Thyroid gland (tissue), 4 donors: ENCODE measurements around the gene CACNB1. TPM values are rescaled to one million over a fixed set of nuclear protein-coding genes. Genes with fewer than 3 reads are reported as not detected.

ENCODE experiments used
- DNase-seq, 2 donors: peaks; one replicate each; pipeline ENCODE4 v3.0.0-alpha.2; 2019
- H3K27ac ChIP-seq, 3 donors: fragments of 200-600 bp; sonication (generic); 1 replicate in 2 of 3; 2 replicates in 1 of 3; pipeline ENCODE4 v1.5.1; 2016 to 2019; ENCODE audit warnings: mild to moderate bottlenecking in 1 of 3, moderate library complexity in 1 of 3
- H3K27me3 ChIP-seq: fragments of 200-600 bp; sonication (generic); one replicate; pipeline ENCODE4 v1.5.1; 2019
- H3K36me3 ChIP-seq, 2 donors: fragments of 200-600 bp; sonication (generic); one replicate each; pipeline ENCODE4 v1.5.1; 2016 to 2019
- H3K4me1 ChIP-seq, 2 donors: fragments of 200-600 bp; sonication (generic); one replicate each; pipeline ENCODE4 v1.5.1; 2017 to 2019
- H3K4me3 ChIP-seq, 3 donors: fragments of 200-600 bp; sonication (generic); replicated peaks in 1 of 3; 1 replicate in 2 of 3; 2 replicates in 1 of 3; pipeline ENCODE4 v1.5.1; 2016; ENCODE audit warnings: mild to moderate bottlenecking in 1 of 3
- H3K9me3 ChIP-seq: fragments of 200-600 bp; sonication (generic); one replicate; pipeline ENCODE4 v1.5.1; 2017
- POLR2A ChIP-seq, 2 donors: fragments of 450-650 bp; IDR thresholded peaks; one replicate each; pipeline ENCODE4 v1.6.1; 2017; ENCODE audit warnings: antibody characterized with exemption in 2 of 2, mild to moderate bottlenecking in 2 of 2, moderate library complexity in 1 of 2
- WGBS, 2 donors: methylation state at CpG; one replicate each; pipeline ENCODE4 v1.1.5; 2017; 5-methylcytosine and 5-hydroxymethylcytosine counted together
- intact Hi-C: fragments of 100-400 bp; cut with DNase I; formaldehyde crosslinking; loops from one replicate; pipeline ENCODE4 v1.15.1; 2023
- total RNA-seq, 4 donors: library from RNA; depleted of rRNA; stranded (reverse); fragments of >200 nt; gene quantifications; one replicate each; pipeline ENCODE4 v1.2.3, GENCODE V29; 2016
- TF ChIP-seq, protein P1 (sequence below), 6 experiments: fragments of 200-600 bp in 3 of 6; fragments of 450-650 bp in 3 of 6; sonication (generic) in 3 of 6; IDR thresholded peaks; one replicate each; pipeline ENCODE4 v1.5.1; 2016 to 2019; ENCODE audit warnings: antibody characterized with exemption in 6 of 6, mild to moderate bottlenecking in 2 of 6, inconsistent platforms in 1 of 6, moderate library complexity in 1 of 6

Gene CACNB1
- total RNA-seq, 4 donors from 2014 or later: 5.8 to 10.1 (median 7.8) TPM

- Histone ChIP-seq H3K27ac (peak overlapping the region in 2 of 3 donors; percentile 56 to 74), H3K4me1 (peaks cover 42 to 46% of the 10 kb centered on the region in 2 donors), H3K9me3 (no peaks in the 10 kb centered on the region), H3K4me3 (peak overlapping the region in 2 of 3 donors; percentile 58 to 89), H3K27me3 (no peaks in the 10 kb centered on the region), H3K36me3 (peaks cover 4 to 7% of the 10 kb centered on the region in 2 donors)
- WGBS, 2 donors: 0% methylated on average over 7 to 16 of the region's 30 CpGs
- intact Hi-C loops: no loop called here
- TF ChIP-seq, protein P1, sequence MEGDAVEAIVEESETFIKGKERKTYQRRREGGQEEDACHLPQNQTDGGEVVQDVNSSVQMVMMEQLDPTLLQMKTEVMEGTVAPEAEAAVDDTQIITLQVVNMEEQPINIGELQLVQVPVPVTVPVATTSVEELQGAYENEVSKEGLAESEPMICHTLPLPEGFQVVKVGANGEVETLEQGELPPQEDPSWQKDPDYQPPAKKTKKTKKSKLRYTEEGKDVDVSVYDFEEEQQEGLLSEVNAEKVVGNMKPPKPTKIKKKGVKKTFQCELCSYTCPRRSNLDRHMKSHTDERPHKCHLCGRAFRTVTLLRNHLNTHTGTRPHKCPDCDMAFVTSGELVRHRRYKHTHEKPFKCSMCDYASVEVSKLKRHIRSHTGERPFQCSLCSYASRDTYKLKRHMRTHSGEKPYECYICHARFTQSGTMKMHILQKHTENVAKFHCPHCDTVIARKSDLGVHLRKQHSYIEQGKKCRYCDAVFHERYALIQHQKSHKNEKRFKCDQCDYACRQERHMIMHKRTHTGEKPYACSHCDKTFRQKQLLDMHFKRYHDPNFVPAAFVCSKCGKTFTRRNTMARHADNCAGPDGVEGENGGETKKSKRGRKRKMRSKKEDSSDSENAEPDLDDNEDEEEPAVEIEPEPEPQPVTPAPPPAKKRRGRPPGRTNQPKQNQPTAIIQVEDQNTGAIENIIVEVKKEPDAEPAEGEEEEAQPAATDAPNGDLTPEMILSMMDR (IDR thresholded peaks at IDR 0.05): no peak
- TF ChIP-seq POLR2A (IDR thresholded peaks at IDR 0.05): no peak
- DNase-seq: peak; percentile 52 to 53
These were observed 619 bp downstream of the CACNB1 start for GRCh38 chr17:39196808-39197291.

- peaks cover 0 to 2% of the 10 kb centered on the region in 2 donors for H3K36me3 ChIP-seq
- WGBS, 2 donors: 21 to 51% methylated on average over 6 of the region's 8 CpGs
- H3K27me3 ChIP-seq: no peaks in the 10 kb centered on the region
- TF ChIP-seq, protein P1 (IDR thresholded peaks at IDR 0.05): no peak
- TF ChIP-seq POLR2A (IDR thresholded peaks at IDR 0.05): no peak
- intact Hi-C loops: no loop called here
- H3K4me1 ChIP-seq: peaks cover 38 to 40% of the 10 kb centered on the region in 2 donors
- H3K9me3 ChIP-seq: no peaks in the 10 kb centered on the region
- peak overlapping the region in 1 of 3 donors; percentile 58 for H3K4me3 ChIP-seq
- peak overlapping the region in 2 of 3 donors; percentile 33 to 38 for H3K27ac ChIP-seq
- no peak for DNase-seq
These were observed 1.1 kb downstream of the CACNB1 start for GRCh38 chr17:39196241-39196807.

DNA sequence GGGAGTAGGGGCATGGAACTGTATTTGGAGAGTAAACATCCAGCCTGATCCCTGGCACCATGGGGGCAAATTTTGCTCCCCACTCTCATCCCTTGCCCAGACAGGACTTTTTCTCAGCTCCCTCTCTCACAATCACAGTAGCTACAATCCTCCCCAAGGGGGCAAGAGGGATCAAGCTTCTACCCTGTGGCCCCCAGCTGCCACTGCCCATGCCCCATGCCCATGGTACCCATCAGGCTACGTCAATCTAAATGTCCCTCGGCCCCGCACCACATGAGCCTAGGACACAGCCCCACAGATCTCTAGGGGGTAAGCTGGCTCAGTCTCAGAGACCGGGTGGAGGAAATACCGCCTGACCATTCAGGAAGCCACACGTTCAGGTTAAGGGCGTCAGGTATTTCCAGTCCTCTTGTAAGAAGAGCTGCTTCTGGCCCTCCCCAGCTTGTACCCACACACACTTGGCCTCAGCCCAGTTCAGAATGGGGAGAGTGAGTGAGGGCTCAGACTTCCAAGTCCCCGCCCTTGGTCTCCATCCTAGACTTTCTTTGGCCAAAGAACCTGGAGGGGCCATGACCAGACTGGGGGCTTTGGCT, 1.8 kb downstream of the CACNB1 start:
- TF ChIP-seq POLR2A (IDR thresholded peaks at IDR 0.05): no peak
- TF ChIP-seq, protein P1 (IDR thresholded peaks at IDR 0.05): no peak
- Histone ChIP-seq H3K36me3 (no peaks in the 10 kb centered on the region), H3K4me3 (peak overlapping the region in 1 of 3 donors; percentile 3), H3K27me3 (no peaks in the 10 kb centered on the region), H3K27ac (peak overlapping the region; percentile 33 to 55 (median 38)), H3K9me3 (no peaks in the 10 kb centered on the region), H3K4me1 (peaks cover 32 to 35% of the 10 kb centered on the region in 2 donors)
- peak; percentile 72 for DNase-seq
- WGBS, 2 donors: 30 to 52% methylated on average over 7 of the region's 8 CpGs
- intact Hi-C loops: no loop called here

DNA sequence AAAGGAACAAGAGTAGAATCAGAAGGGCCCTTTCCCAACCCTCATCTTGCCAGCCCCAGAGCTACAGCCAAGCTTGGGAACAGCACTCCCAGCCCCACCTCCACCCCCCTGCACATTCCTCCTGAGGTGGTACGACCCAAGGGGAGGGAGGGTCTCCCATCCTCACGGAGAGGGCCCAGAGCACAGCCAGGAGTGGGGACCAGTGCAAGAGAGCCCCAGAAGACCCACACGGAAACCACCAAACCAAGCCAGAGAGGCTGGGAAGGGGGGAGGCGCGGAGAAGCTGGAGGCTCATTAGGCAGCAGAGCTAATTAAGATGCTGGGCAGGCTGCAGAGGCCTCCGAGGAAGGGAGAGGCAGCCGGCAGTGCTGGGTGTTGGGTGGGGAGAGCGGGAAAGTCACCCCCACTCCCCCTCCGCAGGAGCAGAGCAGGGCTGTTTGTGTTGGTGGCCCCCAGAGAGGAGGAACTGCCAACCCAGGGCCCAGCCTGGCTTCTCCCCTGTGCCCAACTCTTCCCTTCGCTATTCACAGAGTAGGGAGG, 2.4 kb downstream of the CACNB1 start:
- Histone ChIP-seq H3K27ac (peak overlapping the region in 2 of 3 donors; percentile 33 to 38), H3K9me3 (no peaks in the 10 kb centered on the region), H3K27me3 (no peaks in the 10 kb centered on the region), H3K4me1 (peaks cover 31 to 35% of the 10 kb centered on the region in 2 donors), H3K36me3 (peaks cover 0 to 3% of the 10 kb centered on the region in 2 donors), H3K4me3 (no peak overlapping the region)
- DNase-seq: no peak
- 67 to 68% methylated on average over 6 to 8 of the region's 10 CpGs for WGBS, 2 donors
- intact Hi-C loops: no loop called here
- TF ChIP-seq, protein P1 (IDR thresholded peaks at IDR 0.05): no peak
- TF ChIP-seq POLR2A (IDR thresholded peaks at IDR 0.05): no peak
